HEK293 (cell line): ENCODE measurements around the gene PER1.

Experiments
- CTCF ChIA-PET: fragments of 350-600 bp; formaldehyde crosslinking; extraction: SDS; loops from one replicate; lab custom pipeline; 2021; ENCODE audit warnings: antibody characterized with exemption; lab: Yijun Ruan, JAX
- POLR2A ChIA-PET: fragments of 300-600 bp; formaldehyde crosslinking; extraction: SDS; loops from one replicate; lab custom pipeline; 2020; ENCODE audit warnings: antibody characterized with exemption, inconsistent platforms; lab: Yijun Ruan, JAX
- H3K27ac ChIP-seq: fragments of 200-500 bp; sonication (Bioruptor generic); 2 replicates; pipeline ENCODE4 v1.5.1; 2014; ENCODE audit warnings: low read depth, low read length, control low read depth, inconsistent platforms; ENCODE audit errors: extremely low read depth
- H3K36me3 ChIP-seq, 2 experiments: fragments of 200-500 bp in 1 of 2; sonication (Bioruptor generic) in 1 of 2; 1 replicate in 1 of 2; 2 replicates in 1 of 2; pipeline ENCODE4 v1.5.1; 2014 to 2017; ENCODE audit warnings: inconsistent platforms in 2 of 2, low read length in 2 of 2; ENCODE audit not compliant: control insufficient read depth in 2 of 2, insufficient read depth in 1 of 2
- H3K4me1 ChIP-seq: fragments of 200-500 bp; sonication (Bioruptor generic); 2 replicates; pipeline ENCODE4 v1.5.1; 2014; ENCODE audit warnings: mild to moderate bottlenecking, low read length, inconsistent platforms; ENCODE audit not compliant: control insufficient read depth, insufficient read depth
- H3K4me3 ChIP-seq: 2 replicates; pipeline ENCODE4 v1.5.1; 2011; ENCODE audit warnings: low read depth, mild to moderate bottlenecking, control low read depth, low read length, moderate library complexity
- H3K9me3 ChIP-seq: fragments of 200-500 bp; sonication (Bioruptor generic); 2 replicates; pipeline ENCODE4 v1.5.1; 2014; ENCODE audit warnings: low read depth, low read length, inconsistent platforms; ENCODE audit not compliant: control insufficient read depth, insufficient read depth
- EGR2 ChIP-seq: fragments of 450-650 bp; formaldehyde crosslinking; IDR thresholded peaks from 2 replicates; pipeline ENCODE4 v1.5.1; 2016; ENCODE audit warnings: low read depth, missing biosample characterization, missing genetic modification characterization
- GLIS1 ChIP-seq: fragments of 450-650 bp; formaldehyde crosslinking; IDR thresholded peaks from 2 replicates; pipeline ENCODE4 v1.5.1; 2016; ENCODE audit warnings: missing biosample characterization, missing genetic modification characterization
- GLIS2 ChIP-seq: fragments of 450-650 bp; formaldehyde crosslinking; IDR thresholded peaks from 2 replicates; pipeline ENCODE4 v1.5.1; 2016; ENCODE audit warnings: missing biosample characterization, missing genetic modification characterization
- INSM2 ChIP-seq: fragments of 450-650 bp; formaldehyde crosslinking; IDR thresholded peaks from 2 replicates; pipeline ENCODE4 v1.5.1; 2016; ENCODE audit warnings: missing biosample characterization, missing genetic modification characterization
- PATZ1 ChIP-seq: fragments of 450-650 bp; formaldehyde crosslinking; IDR thresholded peaks from 2 replicates; pipeline ENCODE4 v1.5.1; 2016; ENCODE audit warnings: missing biosample characterization, missing genetic modification characterization
- PRDM1 ChIP-seq: fragments of 450-650 bp; formaldehyde crosslinking; IDR thresholded peaks from 2 replicates; pipeline ENCODE4; 2016; ENCODE audit warnings: missing biosample characterization, missing genetic modification characterization
- PRDM10 ChIP-seq: fragments of 450-650 bp; formaldehyde crosslinking; IDR thresholded peaks from 2 replicates; pipeline ENCODE4 v1.5.1; 2016; ENCODE audit warnings: missing biosample characterization, missing genetic modification characterization
- PRDM4 ChIP-seq: fragments of 450-650 bp; formaldehyde crosslinking; IDR thresholded peaks from 2 replicates; pipeline ENCODE4 v1.5.1; 2017; ENCODE audit warnings: missing biosample characterization, missing genetic modification characterization
- SP2 ChIP-seq: fragments of 450-650 bp; formaldehyde crosslinking; IDR thresholded peaks from 2 replicates; pipeline ENCODE4 v1.5.1; 2016; ENCODE audit warnings: missing biosample characterization, missing genetic modification characterization
- WT1 ChIP-seq: fragments of 450-650 bp; formaldehyde crosslinking; IDR thresholded peaks from 2 replicates; pipeline ENCODE4 v1.5.1; 2016; ENCODE audit warnings: missing biosample characterization, missing genetic modification characterization
- ZBTB20 ChIP-seq: fragments of 450-650 bp; formaldehyde crosslinking; IDR thresholded peaks from 2 replicates; pipeline ENCODE4 v1.5.1; 2016; ENCODE audit warnings: missing biosample characterization, missing genetic modification characterization
- ZNF596 ChIP-seq: fragments of 450-650 bp; IDR thresholded peaks from 2 replicates; pipeline ENCODE4 v1.5.0; 2018; ENCODE audit warnings: missing biosample characterization, mild to moderate bottlenecking, missing genetic modification characterization, moderate library complexity
- ZNF692 ChIP-seq: fragments of 450-650 bp; formaldehyde crosslinking; IDR thresholded peaks from 2 replicates; pipeline ENCODE4 v1.5.1; 2016; ENCODE audit warnings: missing biosample characterization, missing genetic modification characterization
- ZNF837 ChIP-seq: fragments of 450-650 bp; formaldehyde crosslinking; IDR thresholded peaks from 2 replicates; pipeline ENCODE4 v1.5.1; 2016; ENCODE audit warnings: missing biosample characterization, missing genetic modification characterization

The PER1 gene

GRCh38 chr17:8153525-8153956 lies 1.3 kb upstream of the PER1 start (continued):
- TF ChIP-seq ZNF692 (tag by site-specific recombination) = no peak
- 0 out of 2 replicates have a peak, but pooled peaks have one; percentile 37 for TF ChIP-seq WT1 (tag by site-specific recombination)
- TF ChIP-seq INSM2 (tag by site-specific recombination) = no peak; the same call in 1 of the 2 replicates
- TF ChIP-seq PATZ1 (tag by site-specific recombination) = peak; percentile 89
- peak; percentile 16; the same call in 1 of the 2 replicates for TF ChIP-seq GLIS2 (tag by site-specific recombination)
- peak; percentile 22; the same call in 1 of the 2 replicates for TF ChIP-seq PRDM4
- TF ChIP-seq GLIS1 (tag by site-specific recombination) = peak; percentile 50
- TF ChIP-seq ZBTB20 (tag by site-specific recombination) = peak; percentile 48; the same call in 1 of the 2 replicates
- peak; percentile 45; the same call in 1 of the 2 replicates for TF ChIP-seq EGR2
- peak; percentile 5 for TF ChIP-seq SP2 (tag by site-specific recombination)
- no peak for TF ChIP-seq ZNF837 (tag by site-specific recombination)
- TF ChIP-seq PRDM10 (tag by site-specific recombination) = peak; percentile 66; the same call in 1 of the 2 replicates
- TF ChIP-seq, all 188 proteins: peak for 24

GRCh38 chr17:8153031-8153451 lies 837 bp upstream of the PER1 start:
- Histone ChIP-seq H3K36me3 (peaks cover 1 to 25% of the 10 kb centered on the region in 2 experiments; a peak in 2 of 3 replicates), H3K9me3 (no peaks in the 10 kb centered on the region), H3K4me1 (peaks cover 25% of the 10 kb centered on the region), H3K27ac (peak overlapping the region; percentile 74; the same call in 1 of the 2 replicates), H3K4me3 (no peak overlapping the region)
- ChIA-PET POLR2A (interaction anchor here (1.3 to 2.0 kb wide), 4 partner anchors 10 to 57 kb away, joined by 4 to 16 read pairs (median 8); partner anchors contain the start of genes ALOXE3, AURKB and VAMP2), CTCF (interaction anchor here (0.7 to 3.2 kb wide), 3 partner anchors 34 to 344 kb away, joined by 4 to 15 read pairs (median 4); partner anchors contain the start of gene ALOXE3)
- TF ChIP-seq PRDM1 = peak; percentile 43; the same call in 1 of the 2 replicates
- TF ChIP-seq ZNF596 = no peak
